Measurements from ENCODE around the gene IGSF21.

- TF ChIP-seq EZH2 (IDR thresholded peaks at IDR 0.05) (no peak), POLR2AphosphoS5 (IDR thresholded peaks at IDR 0.05; ENCODE audit: borderline replicate concordance, low read depth, low read length) (no peak), FOXP2 (optimal IDR thresholded peaks at IDR 0.05; ENCODE audit: control extremely low read depth, extremely low read length, insufficient read depth) (no peak)
Observed at GRCh38 chr1:18174037-18174436, 66.4 kb downstream of the IGSF21 start.

All from SK-N-MC (cell line).